ENCODE results near the gene TTYH1.

GRCh38 chr19:54407780-54408179 is 7.5 kb upstream of the TTYH1 start:
- TF ChIP-seq CBFA2T2 (conservative IDR thresholded peaks at IDR 0.05) (no peak), CTCF (IDR thresholded peaks at IDR 0.05 in 2 of 3, conservative IDR thresholded peaks at IDR 0.05 in 1 of 3; ENCODE audit: insufficient read depth in 2 of 3, low read depth in 1 of 3, low read length in 3 of 3) (no peak), NCOA2 (IDR thresholded peaks at IDR 0.05; ENCODE audit: partially characterized antibody in 2 of 2) (no peak), E2F6 (IDR thresholded peaks at IDR 0.05; ENCODE audit: borderline replicate concordance in 1 of 2, extremely low read depth in 1 of 2, insufficient read depth in 1 of 2, insufficient read length in 1 of 2, low read depth in 1 of 2, low read length in 1 of 2, poor library complexity in 1 of 2, severe bottlenecking in 1 of 2) (no peak), POLR2A (conservative IDR thresholded peaks at IDR 0.05) (no peak), RAD21 (CRISPR knock-in tag; conservative IDR thresholded peaks at IDR 0.05 in 1 of 2, IDR thresholded peaks at IDR 0.05 in 1 of 2) (no peak), GABPB1 (CRISPR knock-in tag; IDR thresholded peaks at IDR 0.05) (no peak)

Data from K562 (cell line).